HepG2 (cell line): ENCODE measurements around the gene AMIGO1. TPM values are rescaled to one million over a fixed set of nuclear protein-coding genes. Genes with fewer than 3 reads are reported as not detected.

Experiments
- ATAC-seq: fragments of 200-7000 bp; cut with Tn5 transposase; 3 replicates; pipeline ENCODE4 v1.9.1; 2020; ENCODE audit warnings: mild to moderate bottlenecking, moderate library complexity
- BruUV-seq: library from RNA; stranded (reverse); fragments of 400-500 nt; replicated peaks from 2 replicates; lab custom pipeline; 2021; lab: Mats Ljungman, UMichigan
- CTCF ChIA-PET: fragments of 300-600 bp; formaldehyde crosslinking; extraction: SDS; loops from one replicate; lab custom pipeline; 2021; ENCODE audit warnings: low total read pairs, inconsistent platforms, low intra/inter-chr PET ratio; lab: Yijun Ruan, JAX
- POLR2A ChIA-PET: fragments of 350-600 bp; sonication (Branson Sonifier 250); formaldehyde crosslinking; loops from one replicate; lab custom pipeline; 2020; ENCODE audit warnings: antibody characterized with exemption, inconsistent platforms; lab: Yijun Ruan, JAX
- DNase-seq: peaks from one replicate; pipeline ENCODE4 v3.0.0-alpha.2; 2015; ENCODE audit warnings: low spot score
- FAIRE-seq: peaks from 3 replicates; lab custom pipeline; 2011; peaks lifted over from hg19 to GRCh38; lab: Jason Lieb, UNC
- H2AFZ ChIP-seq: one replicate; pipeline ENCODE4 v1.6.1; 2011; ENCODE audit warnings: low read length, inconsistent platforms
- H3K27ac ChIP-seq: fragments of 300-600 bp; 3 replicates; pipeline ENCODE4 v1.8.0; 2011; ENCODE audit warnings: mixed run types, mild to moderate bottlenecking, mixed read lengths, low read length, inconsistent platforms; ENCODE audit not compliant: insufficient read depth; ENCODE audit errors: extremely low read length
- H3K27me3 ChIP-seq, 2 experiments: fragments of 200-600 bp in 1 of 2; 2 replicates in 1 of 2; 3 replicates in 1 of 2; pipeline versions ENCODE4 v1.6.0 to v1.8.0; 2011; ENCODE audit warnings: low read length in 2 of 2, mild to moderate bottlenecking in 2 of 2, moderate library complexity in 2 of 2, inconsistent platforms in 1 of 2; ENCODE audit not compliant: insufficient read depth in 2 of 2, control insufficient read depth in 1 of 2
- H3K36me3 ChIP-seq, 2 experiments: fragments of 200-600 bp in 1 of 2; replicated peaks in 1 of 2; 2 replicates in 1 of 2; 3 replicates in 1 of 2; pipeline versions ENCODE4 v1.5.1 to v1.8.0; 2011; ENCODE audit warnings: low read length in 2 of 2, inconsistent platforms in 1 of 2; ENCODE audit not compliant: insufficient read depth in 2 of 2, control insufficient read depth in 1 of 2
- H3K4me1 ChIP-seq: 2 replicates; pipeline ENCODE4 v1.5.1; 2012; ENCODE audit warnings: low read length, inconsistent platforms; ENCODE audit not compliant: insufficient read depth
- H3K4me2 ChIP-seq: 2 replicates; pipeline ENCODE4 v1.6.0; 2011; ENCODE audit warnings: low read depth, low read length, inconsistent platforms
- H3K4me3 ChIP-seq, 3 experiments: fragments of 200-600 bp in 1 of 3; sonication (generic), shearing (Covaris generic) in 1 of 3; replicated peaks in 1 of 3; 2 replicates each; pipeline ENCODE4 v1.5.1; 2011 to 2016; ENCODE audit warnings: low read length in 3 of 3, inconsistent platforms in 2 of 3, low read depth in 2 of 3, mild to moderate bottlenecking in 2 of 3, control low read depth in 1 of 3, mixed read lengths in 1 of 3; ENCODE audit not compliant: insufficient read depth in 1 of 3
- H3K79me2 ChIP-seq: one replicate; pipeline ENCODE4 v1.6.1; 2011; ENCODE audit warnings: low read length, inconsistent platforms; ENCODE audit not compliant: insufficient read depth
- H3K9ac ChIP-seq: 2 replicates; pipeline ENCODE4 v1.6.0; 2011; ENCODE audit warnings: mild to moderate bottlenecking, low read depth, low read length, inconsistent platforms; ENCODE audit not compliant: insufficient read depth
- H3K9me3 ChIP-seq: 2 replicates; pipeline ENCODE4 v1.5.1; 2012; ENCODE audit warnings: mild to moderate bottlenecking, low read length
- H4K20me1 ChIP-seq: 2 replicates; pipeline ENCODE4 v1.6.0; 2011; ENCODE audit warnings: inconsistent platforms, mild to moderate bottlenecking, low read length, moderate library complexity; ENCODE audit not compliant: insufficient read depth
- FIP1L1 ChIP-seq: fragments of 200-400 bp; formaldehyde crosslinking; IDR thresholded peaks from 2 replicates; pipeline ENCODE4 v1.6.1; 2018; ENCODE audit warnings: low read depth, mild to moderate bottlenecking, low read length, moderate library complexity, borderline replicate concordance; ENCODE audit not compliant: insufficient read depth
- FOSL2 ChIP-seq: sonication (generic); formaldehyde crosslinking; IDR thresholded peaks from 2 replicates; pipeline ENCODE4 v1.4.0; 2020; ENCODE audit warnings: missing genetic modification reagents
- GABPB1 ChIP-seq: IDR thresholded peaks from 2 replicates; pipeline ENCODE4 v1.6.1; 2016; ENCODE audit warnings: mild to moderate bottlenecking, missing genetic modification reagents, moderate library complexity, missing compliant biosample characterization
- GLI4 ChIP-seq: sonication (generic); formaldehyde crosslinking; IDR thresholded peaks from 2 replicates; pipeline ENCODE4 v1.5.1; 2020; ENCODE audit warnings: missing genetic modification reagents, mild to moderate bottlenecking, moderate library complexity, borderline replicate concordance
- HNF4A ChIP-seq: sonication (generic); formaldehyde crosslinking; IDR thresholded peaks from 2 replicates; pipeline ENCODE4 v1.4.0; 2020; ENCODE audit warnings: missing genetic modification reagents
- NFYC ChIP-seq: IDR thresholded peaks from 2 replicates; pipeline ENCODE4 v1.6.1; 2016; ENCODE audit warnings: missing genetic modification reagents, missing compliant biosample characterization
- NR2F1 ChIP-seq, 2 experiments: fragments of 450-650 bp in 1 of 2; formaldehyde crosslinking in 1 of 2; IDR thresholded peaks; 2 replicates each; pipeline versions ENCODE4 v1.5.0 to v1.6.1; 2016 to 2020; ENCODE audit warnings: mild to moderate bottlenecking in 1 of 2, missing compliant biosample characterization in 1 of 2, missing genetic modification reagents in 1 of 2, moderate library complexity in 1 of 2
- RFX1 ChIP-seq: fragments of 450-650 bp; IDR thresholded peaks from 2 replicates; pipeline ENCODE4 v1.6.1; 2017
- RFXANK ChIP-seq: IDR thresholded peaks from 2 replicates; pipeline ENCODE4 v1.6.1; 2016
- SIX1 ChIP-seq: sonication (generic); formaldehyde crosslinking; IDR thresholded peaks from 2 replicates; pipeline ENCODE4 v1.4.0; 2020; ENCODE audit warnings: missing genetic modification reagents, borderline replicate concordance
- SUZ12 ChIP-seq: fragments of 150-350 bp; IDR thresholded peaks from 2 replicates; pipeline ENCODE4 v1.6.1; 2014; ENCODE audit warnings: low read depth, low read length
- TAF1 ChIP-seq: sonication (generic); formaldehyde crosslinking; IDR thresholded peaks from 2 replicates; pipeline ENCODE4 v1.4.0; 2020; ENCODE audit warnings: missing genetic modification reagents
- TARDBP ChIP-seq: sonication (generic); formaldehyde crosslinking; IDR thresholded peaks from 2 replicates; pipeline ENCODE4 v1.8.0; 2022; ENCODE audit warnings: mild to moderate bottlenecking, missing genetic modification reagents
- ZNF251 ChIP-seq: sonication (generic); formaldehyde crosslinking; IDR thresholded peaks from 2 replicates; pipeline ENCODE4 v1.9.0; 2021; ENCODE audit warnings: mild to moderate bottlenecking, missing genetic modification reagents
- ZNF549 ChIP-seq: sonication (generic); formaldehyde crosslinking; IDR thresholded peaks from 2 replicates; pipeline ENCODE4 v1.5.0; 2020; ENCODE audit warnings: missing genetic modification reagents
- ZNF570 ChIP-seq: sonication (generic); formaldehyde crosslinking; IDR thresholded peaks from 2 replicates; pipeline ENCODE4 v1.4.0; 2020; ENCODE audit warnings: mild to moderate bottlenecking, missing genetic modification reagents, borderline replicate concordance
- ZNF597 ChIP-seq: sonication (generic); formaldehyde crosslinking; IDR thresholded peaks from 2 replicates; pipeline ENCODE4 v1.5.0; 2020; ENCODE audit warnings: missing genetic modification reagents
- ZNF615 ChIP-seq: sonication (generic); formaldehyde crosslinking; IDR thresholded peaks from 2 replicates; pipeline ENCODE4 v1.5.0; 2020; ENCODE audit warnings: mild to moderate bottlenecking, missing genetic modification reagents, borderline replicate concordance
- ZSCAN9 ChIP-seq: IDR thresholded peaks from 2 replicates; pipeline ENCODE4 v1.6.1; 2016; ENCODE audit warnings: borderline replicate concordance
- WGBS: methylation state at CpG from one replicate; pipeline ENCODE4 v1.1.6; 2017; ENCODE audit warnings: low lambda C conversion rate; 5-methylcytosine and 5-hydroxymethylcytosine counted together
- in situ Hi-C: cut with HindIII; loops from 2 replicates; pipeline ENCODE4 v1.10.0; 2017; ENCODE audit warnings: low pct_unique_long_range_greater_than_20kb; ENCODE audit not compliant: extremely low pct_ligation_motif_present
- intact Hi-C: fragments of 100-400 bp; cut with micrococcal nuclease; formaldehyde crosslinking; loops from one replicate; pipeline ENCODE4 v1.10.0; 2022; ENCODE audit not compliant: unreplicated experiment
- polyA plus RNA-seq, 8 experiments: library from polyadenylated mRNA; depleted of rRNA in 3 of 8; stranded (reverse) in 7 of 8; unstranded in 1 of 8; fragments of >200 nt; fragmentation: Illumina TruSeq in 4 of 8; extraction: Trizol in 4 of 8; gene quantifications; 2 replicates each; pipeline versions ENCODE4 v1.2.1 to v1.2.3, GENCODE V29; 2011 to 2016; ENCODE audit warnings: low read depth in 4 of 8, missing spikeins in 1 of 8, mixed read lengths in 1 of 8; ENCODE audit not compliant: insufficient read depth in 1 of 8
- total RNA-seq, 5 experiments: library from RNA; depleted of rRNA; stranded (reverse); fragments of >200 nt; fragmentation: Illumina TruSeq; extraction: Trizol; gene quantifications; 2 replicates each; pipeline ENCODE4 v1.2.3, GENCODE V29; 2016; ENCODE audit warnings: low read depth in 1 of 5

The AMIGO1 gene
- total and polyA plus RNA-seq, 2 of the 13 experiments (the other 11 are each of a cell fraction or from before 2014, with no cell fraction given): 0.40 to 1.3 TPM

- H4K20me1 ChIP-seq: no peaks in the 10 kb centered on the region
- peaks cover 4 to 28% of the 10 kb centered on the region in 2 experiments; a peak in 3 of 5 replicates for H3K27me3 ChIP-seq
- BruUV-seq: no TSS peak
- no peak overlapping the region for H3K4me2 ChIP-seq
- ATAC-seq: no peak
- no peak for FAIRE-seq
- no peak for TF ChIP-seq ZSCAN9
- no peak for TF ChIP-seq ZNF597
- TF ChIP-seq RFX1: no peak
- TF ChIP-seq FIP1L1: no peak
- no peak for TF ChIP-seq TARDBP
- no peak for TF ChIP-seq FOSL2
- POLR2A ChIA-PET: interaction anchor here (0.7 to 1.6 kb wide), 2 partner anchors 10 to 11 kb away, joined by 3 read pairs; no protein-coding TSS in a partner anchor
- CTCF ChIA-PET: no interaction called here
- H3K27ac ChIP-seq: no peak overlapping the region
- in situ Hi-C loops (no loop called here), intact Hi-C loops (no loop called here)
- peaks cover 21% of the 10 kb centered on the region for H3K4me1 ChIP-seq
- no peak overlapping the region for H3K4me3 ChIP-seq
- no peaks in the 10 kb centered on the region for H3K36me3 ChIP-seq
- 49% methylated on average over 5 of the region's 5 CpGs for WGBS
- no peak overlapping the region for H3K9ac ChIP-seq
- no peak overlapping the region for H2AFZ ChIP-seq
- no peaks in the 10 kb centered on the region for H3K79me2 ChIP-seq
- no peak for DNase-seq
- no peaks in the 10 kb centered on the region for H3K9me3 ChIP-seq
Measured at GRCh38 chr1:109517337-109517736, 7.8 kb upstream of the AMIGO1 start.

- FAIRE-seq (no peak), ATAC-seq (peak; percentile 73), DNase-seq (no peak)
- no TSS peak for BruUV-seq
- Histone ChIP-seq H3K79me2 (no peaks in the 10 kb centered on the region), H3K36me3 (no peaks in the 10 kb centered on the region), H4K20me1 (no peaks in the 10 kb centered on the region), H3K4me2 (no peak overlapping the region), H3K9ac (no peak overlapping the region), H2AFZ (no peak overlapping the region), H3K4me3 (no peak overlapping the region), H3K4me1 (peaks cover 21% of the 10 kb centered on the region), H3K27ac (no peak overlapping the region), H3K27me3 (peaks cover 4 to 24% of the 10 kb centered on the region in 2 experiments; a peak in 3 of 5 replicates), H3K9me3 (no peaks in the 10 kb centered on the region)
- ChIA-PET POLR2A (interaction anchor here (0.7 to 1.6 kb wide), 2 partner anchors 10 to 11 kb away, joined by 3 read pairs; no protein-coding TSS in a partner anchor), CTCF (no interaction called here)
- intact Hi-C loops (no loop called here), in situ Hi-C loops (no loop called here)
- 13% methylated on average over 5 of the region's 5 CpGs for WGBS
- TF ChIP-seq TAF1 (no peak), SUZ12 (no peak), ZNF549 (CRISPR knock-in tag) (peak; percentile 91), NFYC (no peak), RFXANK (CRISPR knock-in tag) (no peak), ZNF615 (CRISPR knock-in tag) (no peak), ZNF570 (CRISPR knock-in tag) (no peak), SIX1 (CRISPR knock-in tag) (no peak), ZNF251 (no peak), HNF4A (CRISPR knock-in tag) (peak; percentile 58), GLI4 (CRISPR knock-in tag) (no peak), NR2F1 (CRISPR knock-in tag; IDR thresholded peaks at IDR 0.05) (no peak), GABPB1 (CRISPR knock-in tag) (no peak)
Measured at GRCh38 chr1:109516872-109517271, 7.3 kb upstream of the AMIGO1 start.
